ENCODE measurements around the gene XBP1. TPM values are rescaled to one million over a fixed set of nuclear protein-coding genes. Genes with fewer than 3 reads are reported as not detected.
"Not testable (repeated sequence)": the region's sequence is repeated elsewhere in the genome, so short reads cannot be mapped to it uniquely, and the experiment has no call there.

Gene XBP1
- total RNA-seq, 4 donors from 2014 or later, result 65.6 to 113 (median 111) TPM

DNA sequence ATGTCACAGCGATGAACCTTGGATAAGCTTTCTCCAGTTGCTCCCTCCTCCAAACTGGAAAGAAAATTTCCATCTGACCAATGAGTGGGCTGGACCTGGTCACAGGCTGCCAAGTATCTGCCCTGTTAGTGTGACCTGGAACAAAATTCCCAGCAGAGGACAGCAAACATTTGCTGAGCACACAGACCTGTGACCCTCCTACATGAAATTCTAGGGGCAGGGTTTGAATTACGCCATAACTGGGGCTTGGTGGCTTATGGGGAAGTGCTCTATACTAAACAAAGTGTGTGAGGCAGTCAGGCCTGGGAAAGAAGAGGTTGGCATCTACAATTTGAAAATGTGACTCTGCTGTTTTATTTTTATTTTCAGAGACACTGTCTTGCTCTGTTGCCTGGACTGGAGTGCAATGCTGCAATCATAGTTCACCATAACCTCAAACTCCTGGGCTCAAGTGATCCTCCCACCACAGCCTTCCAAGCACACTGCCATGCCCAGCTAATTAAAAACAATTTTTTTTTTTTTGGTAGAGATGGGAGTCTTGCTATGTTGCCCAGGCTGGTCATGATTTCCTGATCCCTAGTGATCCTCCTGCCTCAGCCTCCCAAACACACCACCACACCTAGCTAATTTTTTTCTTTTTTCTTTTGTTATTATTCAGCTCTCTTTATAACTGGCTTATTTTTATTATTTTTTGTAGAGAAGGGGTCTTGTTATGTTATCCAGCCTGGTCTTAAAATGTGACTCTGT, 13.6 kb upstream of the XBP1 start:
- peak; percentile 46 to 71 for TF ChIP-seq EP300 (IDR thresholded peaks at IDR 0.05)
- TF ChIP-seq, protein P1, sequence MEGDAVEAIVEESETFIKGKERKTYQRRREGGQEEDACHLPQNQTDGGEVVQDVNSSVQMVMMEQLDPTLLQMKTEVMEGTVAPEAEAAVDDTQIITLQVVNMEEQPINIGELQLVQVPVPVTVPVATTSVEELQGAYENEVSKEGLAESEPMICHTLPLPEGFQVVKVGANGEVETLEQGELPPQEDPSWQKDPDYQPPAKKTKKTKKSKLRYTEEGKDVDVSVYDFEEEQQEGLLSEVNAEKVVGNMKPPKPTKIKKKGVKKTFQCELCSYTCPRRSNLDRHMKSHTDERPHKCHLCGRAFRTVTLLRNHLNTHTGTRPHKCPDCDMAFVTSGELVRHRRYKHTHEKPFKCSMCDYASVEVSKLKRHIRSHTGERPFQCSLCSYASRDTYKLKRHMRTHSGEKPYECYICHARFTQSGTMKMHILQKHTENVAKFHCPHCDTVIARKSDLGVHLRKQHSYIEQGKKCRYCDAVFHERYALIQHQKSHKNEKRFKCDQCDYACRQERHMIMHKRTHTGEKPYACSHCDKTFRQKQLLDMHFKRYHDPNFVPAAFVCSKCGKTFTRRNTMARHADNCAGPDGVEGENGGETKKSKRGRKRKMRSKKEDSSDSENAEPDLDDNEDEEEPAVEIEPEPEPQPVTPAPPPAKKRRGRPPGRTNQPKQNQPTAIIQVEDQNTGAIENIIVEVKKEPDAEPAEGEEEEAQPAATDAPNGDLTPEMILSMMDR (IDR thresholded peaks at IDR 0.05), result no peak
- H3K27me3 ChIP-seq, result no peaks in the 10 kb centered on the region
- DNase-seq (ENCODE audit: low spot score in 2 of 2), result peak in 1 of 2 donors; percentile 39
- peak overlapping the region in 2 of 4 donors; percentile 39 to 51 for H3K27ac ChIP-seq
- H3K4me3 ChIP-seq, result no peak overlapping the region
- peaks cover 0 to 10% (median 0%) of the 10 kb centered on the region in 3 donors for H3K36me3 ChIP-seq
- no peaks in the 10 kb centered on the region for H3K9me3 ChIP-seq
- 34 to 42% methylated on average over 2 of the region's 2 CpGs for WGBS, 2 donors
- H3K4me1 ChIP-seq, result peaks cover 0 to 35% (median 13%) of the 10 kb centered on the region in 4 donors

DNA sequence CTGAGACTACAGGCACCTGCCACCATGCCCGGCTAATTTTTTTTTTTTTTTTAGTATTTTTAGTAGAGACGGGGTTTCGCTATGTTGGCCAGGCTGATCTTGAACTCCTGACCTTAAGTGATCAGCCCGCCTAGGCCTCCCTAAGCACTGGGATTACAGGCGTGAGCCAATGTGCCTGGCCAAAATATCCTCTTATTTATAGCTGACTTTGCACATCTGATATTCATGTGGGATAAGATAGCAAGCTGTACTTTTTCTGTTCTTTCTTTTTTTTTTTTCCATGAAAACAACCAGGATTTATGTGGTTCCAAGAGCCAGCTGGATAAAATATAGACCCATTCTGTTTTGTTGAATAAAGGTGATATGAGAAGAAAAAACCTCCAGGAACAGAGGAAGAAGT, 12.1 kb upstream of the XBP1 start:
- no peaks in the 10 kb centered on the region for H3K27me3 ChIP-seq
- no peak for TF ChIP-seq EP300 (IDR thresholded peaks at IDR 0.05)
- TF ChIP-seq POLR2A (IDR thresholded peaks at IDR 0.05), result no peak
- TF ChIP-seq, protein P1 (IDR thresholded peaks at IDR 0.05), result no peak
- peaks cover 0 to 31% (median 13%) of the 10 kb centered on the region in 4 donors for H3K4me1 ChIP-seq
- H3K27ac ChIP-seq, result peak overlapping the region in 3 of 4 donors; percentile 27 to 67 (median 59)
- no peak for DNase-seq (ENCODE audit: low spot score in 2 of 2)
- H3K36me3 ChIP-seq, result peaks cover 0 to 23% (median 0%) of the 10 kb centered on the region in 3 donors
- WGBS, 2 donors, result 51 to 52% methylated on average over 5 of the region's 5 CpGs
- no peak overlapping the region for H3K4me3 ChIP-seq
- no peaks in the 10 kb centered on the region for H3K9me3 ChIP-seq

DNA sequence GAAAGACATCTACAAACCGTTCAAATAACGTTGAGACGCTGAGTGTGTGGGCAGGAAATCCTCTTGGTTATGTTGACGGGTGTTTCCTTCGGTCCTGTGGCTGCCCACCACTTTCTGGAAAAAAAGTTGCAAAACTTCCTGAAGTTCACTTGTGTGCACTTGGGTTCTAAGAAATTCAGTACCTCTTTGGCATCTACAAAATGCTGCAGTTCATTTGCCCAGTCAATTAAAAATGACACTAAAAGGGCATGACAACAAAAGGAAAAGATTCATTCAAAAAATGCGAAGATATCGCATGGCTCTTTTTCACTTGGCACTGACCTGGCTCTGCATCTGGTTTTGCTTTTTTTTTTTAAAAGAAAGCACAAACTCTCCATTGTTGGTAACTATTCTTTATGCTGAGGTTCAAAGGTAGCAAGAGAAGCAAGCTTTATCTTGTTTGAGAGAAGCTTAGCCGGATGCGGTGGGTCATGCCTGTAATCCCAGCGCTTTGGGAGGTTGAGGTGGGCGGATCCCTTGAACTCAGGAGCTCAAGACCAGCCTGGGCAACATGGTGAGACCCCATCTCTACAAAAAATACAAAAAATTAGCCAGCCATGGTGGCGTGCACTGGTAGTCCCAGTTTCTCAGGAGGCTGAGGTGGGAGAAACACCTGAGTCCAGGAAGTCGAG, 10.6 kb upstream of the XBP1 start:
- peak in 1 of 2 donors; percentile 70 for TF ChIP-seq EP300 (IDR thresholded peaks at IDR 0.05)
- TF ChIP-seq POLR2A (IDR thresholded peaks at IDR 0.05), result no peak

DNA sequence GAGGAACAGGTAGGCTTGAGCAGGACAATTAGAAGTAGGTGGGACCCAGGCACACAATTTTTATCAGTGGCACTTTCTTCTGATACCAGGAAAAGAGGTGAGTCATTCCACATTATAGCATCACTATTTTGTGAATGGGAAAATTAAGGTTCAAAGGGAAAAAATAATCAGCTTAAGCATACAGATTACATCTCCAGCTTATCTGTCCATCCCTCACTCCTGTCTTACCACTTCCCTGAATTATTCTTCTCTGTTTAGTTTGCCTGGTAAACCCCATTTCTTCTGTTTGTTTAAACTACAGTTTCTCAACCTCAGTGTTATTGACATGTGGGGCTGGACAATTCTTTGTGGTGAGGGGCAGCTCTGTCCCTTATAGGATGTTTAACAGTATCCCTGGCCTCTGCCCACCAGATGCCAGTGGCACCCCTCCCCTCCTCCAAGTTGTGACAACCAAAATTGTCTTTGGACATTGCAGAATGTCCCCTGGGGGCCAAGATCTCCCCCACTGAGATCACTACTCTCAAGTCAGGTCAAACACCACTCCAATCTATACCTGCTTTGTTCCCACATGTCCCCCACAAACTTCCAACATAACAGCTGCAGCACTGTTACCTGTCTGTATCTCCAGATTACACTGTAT, 8.5 kb upstream of the XBP1 start:
- Histone ChIP-seq H3K36me3 (peaks cover 0 to 20% (median 0%) of the 10 kb centered on the region in 3 donors), H3K27me3 (no peaks in the 10 kb centered on the region), H3K4me3 (no peak overlapping the region), H3K4me1 (peaks cover 0 to 28% (median 11%) of the 10 kb centered on the region in 4 donors), H3K27ac (no peak overlapping the region), H3K9me3 (no peaks in the 10 kb centered on the region)
- no peak for DNase-seq (ENCODE audit: low spot score in 2 of 2)
- TF ChIP-seq POLR2A (IDR thresholded peaks at IDR 0.05), result no peak
- TF ChIP-seq, protein P1 (IDR thresholded peaks at IDR 0.05), result no peak
- TF ChIP-seq EP300 (IDR thresholded peaks at IDR 0.05), result no peak

More for the DNA sequence above, 10.6 kb upstream of the XBP1 start:
- DNase-seq (ENCODE audit: low spot score in 2 of 2), result no peak
- 66 to 67% methylated on average over 13 of the region's 13 CpGs for WGBS, 2 donors
- peak overlapping the region in 2 of 4 donors; percentile 59 to 60 for H3K27ac ChIP-seq
- H3K4me1 ChIP-seq, result peaks cover 0 to 31% (median 13%) of the 10 kb centered on the region in 4 donors
- peaks cover 0 to 23% (median 0%) of the 10 kb centered on the region in 3 donors for H3K36me3 ChIP-seq
- H3K4me3 ChIP-seq, result no peak overlapping the region
- no peaks in the 10 kb centered on the region for H3K9me3 ChIP-seq
- no peaks in the 10 kb centered on the region for H3K27me3 ChIP-seq

DNA sequence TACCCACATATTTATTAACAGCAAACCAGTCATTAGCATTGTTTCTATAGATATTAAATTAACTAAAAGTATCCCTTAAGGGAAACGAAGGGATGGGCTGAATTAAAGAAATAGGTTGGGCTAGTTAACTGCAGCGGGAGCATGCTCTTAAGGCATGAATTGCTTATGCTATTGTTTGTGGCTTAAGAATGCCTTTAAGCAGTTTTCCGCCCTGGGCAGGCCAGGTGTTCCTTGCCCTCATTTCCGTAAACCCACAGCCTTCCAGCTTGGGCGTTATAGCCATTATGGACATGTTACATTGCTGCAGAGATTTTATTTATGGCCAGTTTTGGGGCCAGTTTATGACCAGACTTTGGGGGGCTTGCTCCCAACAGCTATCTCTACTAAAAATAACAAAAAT, 5.1 kb upstream of the XBP1 start:
- 87 to 91% methylated on average over 5 of the region's 5 CpGs for WGBS, 2 donors
- H3K4me1 ChIP-seq, result peaks cover 0 to 25% (median 15%) of the 10 kb centered on the region in 4 donors
- H3K36me3 ChIP-seq, result peaks cover 0 to 20% (median 0%) of the 10 kb centered on the region in 3 donors
- H3K9me3 ChIP-seq; H3K27me3 ChIP-seq; H3K4me3 ChIP-seq; DNase-seq (ENCODE audit: low spot score in 2 of 2); H3K27ac ChIP-seq: not testable (repeated sequence)

Measured in tibial nerve (tissue), 4 donors.